ENCODE data around the gene PTOV1.

The PTOV1 gene

GRCh38 chr19:49812997-49813861 lies 37.7 kb upstream of the PTOV1 start, which contains the start of gene FUZ:
Gene FUZ, minus strand, starts transcription at chr19:49813292. Its CDS starts 186 bp downstream, at chr19:49813106.
- no peak for TF ChIP-seq CTCF (IDR thresholded peaks at IDR 0.05)

GRCh38 chr19:49814010-49814409 lies 36.9 kb upstream of the PTOV1 start:
- no peak for TF ChIP-seq CTCF (IDR thresholded peaks at IDR 0.05)

GRCh38 chr19:49816590-49816989 lies 34.4 kb upstream of the PTOV1 start:
- no peak for TF ChIP-seq CTCF (IDR thresholded peaks at IDR 0.05)

- TF ChIP-seq CTCF (IDR thresholded peaks at IDR 0.05), result no peak
These were observed 32.9 kb upstream of the PTOV1 start, which contains the start of gene MED25 for GRCh38 chr19:49817964-49818648. Gene MED25, plus strand, starts transcription at chr19:49818289. Its CDS starts 53 bp downstream, at chr19:49818342.

GRCh38 chr19:49818649-49819370 lies 32.1 kb upstream of the PTOV1 start:
- TF ChIP-seq CTCF (IDR thresholded peaks at IDR 0.05), result no peak

GRCh38 chr19:49820125-49820524 lies 30.8 kb upstream of the PTOV1 start:
- no peak for TF ChIP-seq CTCF (IDR thresholded peaks at IDR 0.05)

GRCh38 chr19:49823472-49823871 lies 27.5 kb upstream of the PTOV1 start:
- no peak for TF ChIP-seq CTCF (IDR thresholded peaks at IDR 0.05)

Measured in LNCAP (cell line).